ENCODE measurements around the gene SCFD1. TPM values are rescaled to one million over a fixed set of nuclear protein-coding genes. Genes with fewer than 3 reads are reported as not detected.

SCFD1 gene
- total and polyA plus RNA-seq, 8 donors: 28.1 to 247 (median 71.0) TPM

DNA sequence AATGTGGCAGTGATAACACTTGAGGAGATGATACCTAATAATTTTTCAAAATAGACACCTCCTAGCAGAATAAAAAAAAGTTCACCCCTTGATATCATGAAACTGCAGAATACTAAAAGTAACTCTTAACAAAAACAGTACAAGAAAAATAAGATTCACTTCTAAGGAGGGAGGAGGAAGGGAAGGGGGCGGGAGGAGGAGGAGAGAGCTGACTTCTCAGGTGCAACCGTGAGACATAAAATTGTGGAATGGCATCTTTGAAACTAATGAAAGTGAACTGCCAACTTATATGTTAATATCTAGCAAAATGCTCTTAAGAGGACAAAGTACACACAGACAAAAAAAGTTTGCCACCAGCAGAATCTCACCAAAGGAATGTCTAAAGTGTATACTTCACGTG is 115.8 kb downstream of the SCFD1 start:
- H3K4me1 ChIP-seq: peaks cover 0 to 5% (median 0%) of the 10 kb centered on the region in 4 donors
- H3K4me3 ChIP-seq: no peak overlapping the region
- DNase-seq: no peak
- 63 to 79% (median 70%) methylated on average over 3 of the region's 3 CpGs for WGBS, 5 donors
- intact Hi-C loops (cut with DNase I; ENCODE audit: low total_unique reads): no loop called here
- no peak overlapping the region for H3K27ac ChIP-seq
- H3K36me3 ChIP-seq: peaks cover 0 to 48% (median 40%) of the 10 kb centered on the region in 4 donors
- H3K9me3 ChIP-seq: no peaks in the 10 kb centered on the region
- no peaks in the 10 kb centered on the region for H3K27me3 ChIP-seq
- TF ChIP-seq POLR2AphosphoS5 (IDR thresholded peaks at IDR 0.05) (no peak), EP300 (IDR thresholded peaks at IDR 0.05) (no peak), POLR2A (IDR thresholded peaks at IDR 0.05) (no peak)
- TF ChIP-seq, protein P1, sequence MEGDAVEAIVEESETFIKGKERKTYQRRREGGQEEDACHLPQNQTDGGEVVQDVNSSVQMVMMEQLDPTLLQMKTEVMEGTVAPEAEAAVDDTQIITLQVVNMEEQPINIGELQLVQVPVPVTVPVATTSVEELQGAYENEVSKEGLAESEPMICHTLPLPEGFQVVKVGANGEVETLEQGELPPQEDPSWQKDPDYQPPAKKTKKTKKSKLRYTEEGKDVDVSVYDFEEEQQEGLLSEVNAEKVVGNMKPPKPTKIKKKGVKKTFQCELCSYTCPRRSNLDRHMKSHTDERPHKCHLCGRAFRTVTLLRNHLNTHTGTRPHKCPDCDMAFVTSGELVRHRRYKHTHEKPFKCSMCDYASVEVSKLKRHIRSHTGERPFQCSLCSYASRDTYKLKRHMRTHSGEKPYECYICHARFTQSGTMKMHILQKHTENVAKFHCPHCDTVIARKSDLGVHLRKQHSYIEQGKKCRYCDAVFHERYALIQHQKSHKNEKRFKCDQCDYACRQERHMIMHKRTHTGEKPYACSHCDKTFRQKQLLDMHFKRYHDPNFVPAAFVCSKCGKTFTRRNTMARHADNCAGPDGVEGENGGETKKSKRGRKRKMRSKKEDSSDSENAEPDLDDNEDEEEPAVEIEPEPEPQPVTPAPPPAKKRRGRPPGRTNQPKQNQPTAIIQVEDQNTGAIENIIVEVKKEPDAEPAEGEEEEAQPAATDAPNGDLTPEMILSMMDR (IDR thresholded peaks at IDR 0.05): no peak

DNA sequence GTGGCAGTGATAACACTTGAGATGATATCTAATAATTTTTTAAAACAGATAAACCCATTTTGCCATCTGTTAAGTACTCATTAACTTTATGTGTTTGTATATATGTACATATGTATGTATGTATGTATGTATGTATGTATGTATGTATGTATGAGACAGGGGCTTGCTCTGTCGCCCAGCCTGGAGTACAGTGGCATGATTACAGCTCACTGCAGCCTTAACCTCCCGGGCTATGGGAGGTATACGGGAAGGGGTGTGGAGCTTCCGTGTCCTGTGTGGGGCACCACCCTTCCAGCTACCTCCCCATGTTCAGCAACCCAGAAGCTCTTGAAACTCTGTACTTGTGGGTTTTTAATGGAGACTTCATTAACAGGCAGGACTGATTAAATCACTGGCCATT is 116.9 kb downstream of the SCFD1 start:
- Histone ChIP-seq H3K36me3 (peaks cover 0 to 37% (median 30%) of the 10 kb centered on the region in 4 donors), H3K9me3 (no peaks in the 10 kb centered on the region), H3K4me1 (peaks cover 0 to 5% (median 0%) of the 10 kb centered on the region in 4 donors), H3K27me3 (no peaks in the 10 kb centered on the region), H3K4me3 (no peak overlapping the region), H3K27ac (no peak overlapping the region)
- no peak for TF ChIP-seq EP300 (IDR thresholded peaks at IDR 0.05)
- TF ChIP-seq POLR2A (IDR thresholded peaks at IDR 0.05): no peak
- no peak for TF ChIP-seq POLR2AphosphoS5 (IDR thresholded peaks at IDR 0.05)
- TF ChIP-seq, protein P1 (IDR thresholded peaks at IDR 0.05): no peak
- intact Hi-C loops (cut with DNase I; ENCODE audit: low total_unique reads): no loop called here
- DNase-seq: no peak
- 91 to 96% (median 95%) methylated on average over 4 of the region's 4 CpGs for WGBS, 5 donors

DNA sequence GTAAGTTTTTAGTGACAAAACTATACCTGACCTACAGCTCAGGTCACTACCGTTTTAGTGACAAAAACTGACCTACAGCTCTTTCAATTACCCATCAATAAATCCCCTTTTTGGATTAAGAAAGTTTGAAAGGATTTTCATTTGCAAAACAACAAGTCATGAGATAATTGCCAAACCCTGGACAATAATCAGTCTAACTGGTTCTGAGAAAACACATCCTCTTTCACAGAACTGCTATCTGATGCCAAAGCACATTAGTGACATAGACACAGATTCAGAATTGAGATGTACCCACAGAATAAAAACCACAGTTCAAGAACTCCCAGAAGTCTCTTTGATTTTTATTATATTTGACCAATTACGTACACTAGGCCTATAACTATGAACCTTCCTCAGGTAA is 126.2 kb downstream of the SCFD1 start:
- WGBS, 5 donors: 71 to 81% (median 75%) methylated on average over 2 of the region's 2 CpGs
- Histone ChIP-seq H3K4me1 (no peaks in the 10 kb centered on the region), H3K36me3 (no peaks in the 10 kb centered on the region), H3K27ac (no peak overlapping the region), H3K9me3 (no peaks in the 10 kb centered on the region), H3K4me3 (no peak overlapping the region), H3K27me3 (no peaks in the 10 kb centered on the region)
- TF ChIP-seq, protein P1 (IDR thresholded peaks at IDR 0.05): no peak
- TF ChIP-seq POLR2A (IDR thresholded peaks at IDR 0.05) (no peak), EP300 (IDR thresholded peaks at IDR 0.05) (no peak), POLR2AphosphoS5 (IDR thresholded peaks at IDR 0.05) (no peak)
- intact Hi-C loops (cut with DNase I; ENCODE audit: low total_unique reads): no loop called here
- no peak for DNase-seq

DNA sequence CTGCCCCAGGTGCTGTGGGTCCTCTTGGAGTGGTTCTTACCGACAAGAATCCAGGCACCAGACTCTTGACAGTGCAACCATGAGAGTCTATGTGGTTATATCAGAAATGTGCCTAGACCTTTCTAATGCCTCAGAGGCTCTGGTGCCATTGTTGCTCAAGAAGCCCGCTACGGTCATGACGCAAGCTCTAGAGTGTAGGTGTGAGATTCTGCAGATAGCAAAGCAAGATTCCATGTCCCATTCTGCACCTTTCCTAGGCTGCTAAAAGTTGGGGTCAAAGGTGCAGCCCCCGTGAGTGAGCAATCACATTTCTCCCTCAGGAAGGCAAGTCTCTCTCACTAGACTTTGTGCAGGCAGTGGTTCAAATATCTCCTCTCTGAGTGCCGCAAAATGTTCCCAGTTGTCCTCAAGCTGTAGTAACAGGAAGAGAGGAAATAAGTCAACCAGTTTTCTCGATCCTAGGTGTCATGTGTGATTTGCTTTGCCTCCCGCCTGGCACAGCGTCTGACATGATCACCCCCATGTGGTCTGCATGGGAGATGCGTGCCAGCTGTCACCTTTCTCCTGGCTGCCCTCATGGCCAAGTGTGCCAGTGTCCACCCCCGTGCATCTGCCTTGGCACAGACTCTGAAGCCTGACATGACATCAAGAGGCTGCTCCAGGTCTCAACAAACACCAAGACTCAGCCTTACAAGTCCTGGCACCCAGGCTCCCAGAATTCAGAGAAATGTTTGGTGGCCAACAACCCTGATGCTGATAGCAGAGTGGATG is 129.7 kb downstream of the SCFD1 start:
- intact Hi-C loops (cut with DNase I; ENCODE audit: low total_unique reads): no loop called here
- H3K4me1 ChIP-seq: no peaks in the 10 kb centered on the region
- no peak for DNase-seq

DNA sequence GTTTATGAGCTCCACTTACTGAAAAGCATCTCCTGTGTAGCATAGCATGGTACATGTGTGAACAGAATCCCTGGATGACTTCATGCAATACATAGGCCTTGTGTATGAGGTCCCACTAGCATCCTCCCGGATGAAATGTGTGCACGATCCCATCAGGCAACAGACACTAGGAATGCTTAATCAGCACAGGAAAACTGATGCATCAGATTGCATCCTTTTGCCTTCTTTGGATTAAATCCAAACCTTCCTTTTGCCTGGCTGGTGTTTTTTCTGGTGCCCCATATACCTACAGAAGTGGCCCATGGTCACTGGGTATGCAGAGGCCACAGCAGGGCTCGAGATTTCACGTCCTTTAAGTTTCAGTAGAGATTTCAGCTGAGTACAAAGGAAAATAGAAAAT is 131.3 kb downstream of the SCFD1 start:
- Histone ChIP-seq H3K4me3 (no peak overlapping the region), H3K4me1 (no peaks in the 10 kb centered on the region), H3K36me3 (no peaks in the 10 kb centered on the region), H3K27ac (no peak overlapping the region), H3K9me3 (no peaks in the 10 kb centered on the region), H3K27me3 (peaks cover 0 to 4% (median 0%) of the 10 kb centered on the region in 3 donors)
- TF ChIP-seq, protein P1 (IDR thresholded peaks at IDR 0.05): no peak
- TF ChIP-seq POLR2A (IDR thresholded peaks at IDR 0.05): no peak
- intact Hi-C loops (cut with DNase I; ENCODE audit: low total_unique reads): no loop called here
- whole genome bisulfite sequencing, 5 donors: 82 to 86% (median 84%) methylated on average over 4 of the region's 4 CpGs
- no peak for DNase-seq

More for the DNA sequence above, 129.7 kb downstream of the SCFD1 start:
- Histone ChIP-seq H3K4me3 (no peak overlapping the region), H3K27me3 (peaks cover 0 to 4% (median 0%) of the 10 kb centered on the region in 3 donors), H3K27ac (no peak overlapping the region), H3K9me3 (no peaks in the 10 kb centered on the region), H3K36me3 (no peaks in the 10 kb centered on the region)
- no peak for TF ChIP-seq POLR2AphosphoS5 (IDR thresholded peaks at IDR 0.05)
- 78 to 83% (median 80%) methylated on average over 11 of the region's 11 CpGs for WGBS, 5 donors
